PFSK-1 (cell line): ENCODE measurements around the gene HOXA3.

ENCODE experiments used
- FOXP2 ChIP-seq: optimal IDR thresholded peaks from 2 replicates; pipeline ENCODE3; 2011; ENCODE audit warnings: borderline replicate concordance, control low read depth, inconsistent platforms; ENCODE audit not compliant: insufficient read depth; ENCODE audit errors: extremely low read length, extremely low read depth
- POLR2AphosphoS5 ChIP-seq: IDR thresholded peaks from 2 replicates; pipeline ENCODE4 v1.6.1; 2012; ENCODE audit warnings: low read depth, mild to moderate bottlenecking, control low read depth, low read length, moderate library complexity
- SIN3A ChIP-seq: IDR thresholded peaks from 2 replicates; pipeline ENCODE4 v1.6.1; 2012; ENCODE audit warnings: mild to moderate bottlenecking, low read length, moderate library complexity, borderline replicate concordance; ENCODE audit not compliant: insufficient read depth
- TAF1 ChIP-seq: IDR thresholded peaks from 2 replicates; pipeline ENCODE4 v1.6.1; 2012; ENCODE audit warnings: low read length, control low read depth, borderline replicate concordance; ENCODE audit not compliant: insufficient read depth
- TF ChIP-seq, protein P1 (sequence below), 2 experiments: IDR thresholded peaks; 2 replicates each; pipeline versions ENCODE4 v1.6.1 to v1.8.0; 2011 to 2012; ENCODE audit warnings: low read depth in 2 of 2, low read length in 2 of 2, control low read depth in 1 of 2, inconsistent platforms in 1 of 2, mild to moderate bottlenecking in 1 of 2, moderate library complexity in 1 of 2; ENCODE audit not compliant: insufficient read depth in 1 of 2

The HOXA3 gene

GRCh38 chr7:27116031-27116961, 36.1 kb downstream of the HOXA3 start:
- TF ChIP-seq SIN3A (no peak), FOXP2 (no peak), POLR2AphosphoS5 (no peak), TAF1 (no peak)
- TF ChIP-seq, protein P1, sequence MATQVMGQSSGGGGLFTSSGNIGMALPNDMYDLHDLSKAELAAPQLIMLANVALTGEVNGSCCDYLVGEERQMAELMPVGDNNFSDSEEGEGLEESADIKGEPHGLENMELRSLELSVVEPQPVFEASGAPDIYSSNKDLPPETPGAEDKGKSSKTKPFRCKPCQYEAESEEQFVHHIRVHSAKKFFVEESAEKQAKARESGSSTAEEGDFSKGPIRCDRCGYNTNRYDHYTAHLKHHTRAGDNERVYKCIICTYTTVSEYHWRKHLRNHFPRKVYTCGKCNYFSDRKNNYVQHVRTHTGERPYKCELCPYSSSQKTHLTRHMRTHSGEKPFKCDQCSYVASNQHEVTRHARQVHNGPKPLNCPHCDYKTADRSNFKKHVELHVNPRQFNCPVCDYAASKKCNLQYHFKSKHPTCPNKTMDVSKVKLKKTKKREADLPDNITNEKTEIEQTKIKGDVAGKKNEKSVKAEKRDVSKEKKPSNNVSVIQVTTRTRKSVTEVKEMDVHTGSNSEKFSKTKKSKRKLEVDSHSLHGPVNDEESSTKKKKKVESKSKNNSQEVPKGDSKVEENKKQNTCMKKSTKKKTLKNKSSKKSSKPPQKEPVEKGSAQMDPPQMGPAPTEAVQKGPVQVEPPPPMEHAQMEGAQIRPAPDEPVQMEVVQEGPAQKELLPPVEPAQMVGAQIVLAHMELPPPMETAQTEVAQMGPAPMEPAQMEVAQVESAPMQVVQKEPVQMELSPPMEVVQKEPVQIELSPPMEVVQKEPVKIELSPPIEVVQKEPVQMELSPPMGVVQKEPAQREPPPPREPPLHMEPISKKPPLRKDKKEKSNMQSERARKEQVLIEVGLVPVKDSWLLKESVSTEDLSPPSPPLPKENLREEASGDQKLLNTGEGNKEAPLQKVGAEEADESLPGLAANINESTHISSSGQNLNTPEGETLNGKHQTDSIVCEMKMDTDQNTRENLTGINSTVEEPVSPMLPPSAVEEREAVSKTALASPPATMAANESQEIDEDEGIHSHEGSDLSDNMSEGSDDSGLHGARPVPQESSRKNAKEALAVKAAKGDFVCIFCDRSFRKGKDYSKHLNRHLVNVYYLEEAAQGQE (IDR thresholded peaks at IDR 0.05; ENCODE audit: insufficient read depth in 1 of 2, low read depth in 2 of 2, low read length in 2 of 2) = no peak

- no peak for TF ChIP-seq POLR2AphosphoS5
- TF ChIP-seq, protein P1 (IDR thresholded peaks at IDR 0.05; ENCODE audit: insufficient read depth in 1 of 2, low read depth in 2 of 2, low read length in 2 of 2) = no peak
- TF ChIP-seq TAF1 = no peak
- TF ChIP-seq FOXP2 = no peak
- no peak for TF ChIP-seq SIN3A
Observed at GRCh38 chr7:27115221-27116026, 37.0 kb downstream of the HOXA3 start.

- TF ChIP-seq, protein P1 (IDR thresholded peaks at IDR 0.05; ENCODE audit: insufficient read depth in 1 of 2, low read depth in 2 of 2, low read length in 2 of 2) = no peak
- TF ChIP-seq POLR2AphosphoS5 (no peak), SIN3A (no peak), TAF1 (no peak), FOXP2 (no peak)
Observed at GRCh38 chr7:27114881-27115220, 37.5 kb downstream of the HOXA3 start.

DNA sequence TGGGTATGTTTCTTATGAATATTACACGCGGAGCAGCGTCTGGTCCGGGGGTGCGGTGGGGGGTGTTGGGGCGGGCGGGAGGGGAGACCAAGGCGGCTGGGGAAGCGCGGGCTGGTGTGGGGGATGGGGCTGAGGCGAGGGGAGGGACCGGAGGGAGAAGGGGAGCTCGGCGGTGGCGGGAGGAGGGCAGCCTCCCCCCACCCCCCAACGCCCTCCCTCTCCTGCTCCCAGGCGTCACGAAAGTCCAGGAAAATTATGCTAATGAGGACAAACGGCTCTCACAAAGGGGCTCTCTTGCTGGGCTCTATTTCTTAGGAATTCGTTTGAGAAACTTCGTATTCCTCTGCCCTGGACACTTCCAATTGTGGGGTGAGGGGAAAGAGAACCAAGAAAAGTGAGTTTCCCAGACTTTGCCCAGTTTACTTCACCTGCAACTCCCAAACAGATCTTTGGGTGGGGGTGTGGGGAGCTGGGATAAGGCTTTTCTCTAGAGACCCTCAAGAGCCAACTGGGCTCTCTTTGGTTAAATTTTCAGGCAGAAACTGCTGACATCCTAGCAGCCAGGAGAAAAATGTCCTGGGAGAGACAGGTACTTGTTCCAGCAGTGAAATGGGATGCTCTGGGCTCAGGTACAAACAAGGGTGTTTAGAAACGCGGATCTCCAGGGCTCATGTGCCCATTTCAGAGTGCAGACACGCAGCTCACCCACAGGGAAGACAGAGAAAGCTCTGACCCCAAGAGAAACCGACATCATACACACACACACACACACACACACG, 38.2 kb downstream of the HOXA3 start:
- TF ChIP-seq POLR2AphosphoS5 (no peak), FOXP2 (no peak)
